Measurements from ENCODE around the gene ST8SIA5. TPM values are rescaled to one million over a fixed set of nuclear protein-coding genes. Genes with fewer than 3 reads are reported as not detected.

The ST8SIA5 gene
- total RNA-seq, 1 experiment from 2014 or later, result under 0.01 TPM

Small RNAs within 50 kb of the gene (small RNA-seq; reads per million reads assigned to genes)
- gene AC090311.1, result not detected

Other genes with a start within 250 kb of the ST8SIA5 start
- gene LOXHD1, start 99.8 kb downstream of the ST8SIA5 start, total RNA-seq (2014; rRNA removed; shearing (Covaris generic); ENCODE audit: low replicate concordance), result not detected in 2 replicates
- gene PIAS2, start 160.5 kb upstream of the ST8SIA5 start, total RNA-seq (2014; rRNA removed; shearing (Covaris generic); ENCODE audit: low replicate concordance), result 51.9 and 122 TPM in 2 replicates
- 14.5 and 29.5 TPM in 2 replicates for gene KATNAL2, start 160.5 kb upstream of the ST8SIA5 start, total RNA-seq (2014; rRNA removed; shearing (Covaris generic); ENCODE audit: low replicate concordance)

All from Karpas-422 (cell line).